HEK293T (cell line): Measurements from ENCODE around the gene UBD.

Experiments used
- ARNT ChIP-seq: fragments of 450-650 bp; IDR thresholded peaks from 2 replicates; pipeline ENCODE4 v1.6.1; 2017; ENCODE audit warnings: mild to moderate bottlenecking
- BHLHE40 ChIP-seq: fragments of 450-650 bp; IDR thresholded peaks from 2 replicates; pipeline ENCODE4 v1.6.1; 2016; ENCODE audit warnings: mild to moderate bottlenecking, moderate library complexity, borderline replicate concordance
- L3MBTL2 ChIP-seq: fragments of 450-650 bp; conservative IDR thresholded peaks from 2 replicates; pipeline ENCODE4 v1.6.1; 2016; ENCODE audit warnings: mild to moderate bottlenecking

- TF ChIP-seq ARNT (no peak), L3MBTL2 (no peak), BHLHE40 (no peak)
Measured at GRCh38 chr6:29567541-29567940, 8.0 kb upstream of the UBD start.
